ENCODE data around the gene HIVEP3. TPM values are rescaled to one million over a fixed set of nuclear protein-coding genes. Genes with fewer than 3 reads are reported as not detected.

HIVEP3 gene
- total and polyA plus RNA-seq, 2 of the 13 experiments (the other 11 are each of a cell fraction or from before 2014, with no cell fraction given) = 0.05 TPM; not detected in 1

GRCh38 chr1:41518471-41518870 lies 400.3 kb downstream of the HIVEP3 start:
- no peak for ATAC-seq
- BruUV-seq (replicated peaks) = no TSS peak

GRCh38 chr1:41517062-41517438 lies 401.7 kb downstream of the HIVEP3 start:
- intact Hi-C loops (cut with micrococcal nuclease; ENCODE audit: unreplicated experiment) = no loop called here
- ATAC-seq = no peak
- in situ Hi-C loops (cut with HindIII; ENCODE audit: extremely low pct_ligation_motif_present, low pct_unique_long_range_greater_than_20kb) = no loop called here
- Histone ChIP-seq H3K4me3 (replicated peaks in 1 of 3; ENCODE audit: insufficient read depth in 1 of 3, low read depth in 2 of 3, low read length in 3 of 3) (no peak overlapping the region), H3K36me3 (replicated peaks in 1 of 2; ENCODE audit: control insufficient read depth in 1 of 2, insufficient read depth in 2 of 2, low read length in 2 of 2) (no peaks in the 10 kb centered on the region), H2AFZ (ENCODE audit: low read length) (no peak overlapping the region), H4K20me1 (ENCODE audit: insufficient read depth, low read length) (no peaks in the 10 kb centered on the region), H3K9me3 (ENCODE audit: low read length) (no peaks in the 10 kb centered on the region), H3K9ac (ENCODE audit: insufficient read depth, low read depth, low read length) (no peak overlapping the region), H3K4me1 (ENCODE audit: insufficient read depth, low read length) (0 out of 2 replicates have a peak, but pooled peaks cover 5% of the 10 kb centered on the region), H3K4me2 (ENCODE audit: low read depth, low read length) (no peak overlapping the region), H3K79me2 (ENCODE audit: insufficient read depth, low read length) (no peaks in the 10 kb centered on the region), H3K27me3 (ENCODE audit: control insufficient read depth in 1 of 2, insufficient read depth in 2 of 2, low read length in 2 of 2) (peaks cover 3 to 22% of the 10 kb centered on the region in 2 experiments; a peak in 2 of 5 replicates), H3K27ac (ENCODE audit: extremely low read length, insufficient read depth, low read length) (no peak overlapping the region)
- ChIA-PET CTCF (ENCODE audit: low intra/inter-chr PET ratio, low total read pairs) (no interaction called here), POLR2A (no interaction called here)
- no peak for FAIRE-seq
- no peak for DNase-seq (ENCODE audit: low spot score)
- 60% methylated on average over 3 of the region's 3 CpGs for WGBS (ENCODE audit: low lambda C conversion rate)
- BruUV-seq (replicated peaks) = no TSS peak
- TF ChIP-seq ZNF549 (CRISPR knock-in tag; IDR thresholded peaks at IDR 0.05) = no peak
- no peak for TF ChIP-seq ZNF234 (CRISPR knock-in tag; conservative IDR thresholded peaks at IDR 0.05)
- TF ChIP-seq PAXIP1 (CRISPR knock-in tag; conservative IDR thresholded peaks at IDR 0.05) = no peak
- no peak for TF ChIP-seq ZNF782 (CRISPR knock-in tag; IDR thresholded peaks at IDR 0.05; ENCODE audit: borderline replicate concordance)
- TF ChIP-seq IKZF5 (CRISPR knock-in tag; IDR thresholded peaks at IDR 0.05) = no peak
- TF ChIP-seq BRF2 (CRISPR knock-in tag; IDR thresholded peaks at IDR 0.05) = no peak
- no peak for TF ChIP-seq ZBTB46 (CRISPR knock-in tag; IDR thresholded peaks at IDR 0.05; ENCODE audit: borderline replicate concordance)
- no peak for TF ChIP-seq ZNF24 (IDR thresholded peaks at IDR 0.05)
- TF ChIP-seq BHLHE40 (IDR thresholded peaks at IDR 0.05; ENCODE audit: low read length) = no peak

More at GRCh38 chr1:41518471-41518870, 400.3 kb downstream of the HIVEP3 start:
- no peak overlapping the region for H3K4me2 ChIP-seq (ENCODE audit: low read depth, low read length)
- no peaks in the 10 kb centered on the region for H4K20me1 ChIP-seq (ENCODE audit: insufficient read depth, low read length)
- no peaks in the 10 kb centered on the region for H3K36me3 ChIP-seq (replicated peaks in 1 of 2; ENCODE audit: control insufficient read depth in 1 of 2, insufficient read depth in 2 of 2, low read length in 2 of 2)
- in situ Hi-C loops (cut with HindIII; ENCODE audit: extremely low pct_ligation_motif_present, low pct_unique_long_range_greater_than_20kb) = no loop called here
- ChIA-PET POLR2A (no interaction called here), CTCF (ENCODE audit: low intra/inter-chr PET ratio, low total read pairs) (no interaction called here)
- H3K9me3 ChIP-seq (ENCODE audit: low read length) = no peaks in the 10 kb centered on the region
- H3K9ac ChIP-seq (ENCODE audit: insufficient read depth, low read depth, low read length) = no peak overlapping the region
- TF ChIP-seq ARID2 (CRISPR knock-in tag; IDR thresholded peaks at IDR 0.05; ENCODE audit: borderline replicate concordance) (no peak), ZNF33B (CRISPR knock-in tag; IDR thresholded peaks at IDR 0.05) (no peak), ZFY (CRISPR knock-in tag; IDR thresholded peaks at IDR 0.05) (no peak)
- DNase-seq (ENCODE audit: low spot score) (no peak), FAIRE-seq (no peak)
- no peaks in the 10 kb centered on the region for H3K79me2 ChIP-seq (ENCODE audit: insufficient read depth, low read length)
- no peak overlapping the region for H2AFZ ChIP-seq (ENCODE audit: low read length)
- no peak overlapping the region for H3K27ac ChIP-seq (ENCODE audit: extremely low read length, insufficient read depth, low read length)
- 10% methylated on average over 5 of the region's 5 CpGs for WGBS (ENCODE audit: low lambda C conversion rate)
- H3K4me1 ChIP-seq (ENCODE audit: insufficient read depth, low read length) = 0 out of 2 replicates have a peak, but pooled peaks cover 5% of the 10 kb centered on the region
- H3K4me3 ChIP-seq (replicated peaks in 1 of 3; ENCODE audit: insufficient read depth in 1 of 3, low read depth in 2 of 3, low read length in 3 of 3) = no peak overlapping the region
- H3K27me3 ChIP-seq (ENCODE audit: control insufficient read depth in 1 of 2, insufficient read depth in 2 of 2, low read length in 2 of 2) = peaks cover 4 to 30% of the 10 kb centered on the region in 2 experiments; a peak in 3 of 5 replicates
- intact Hi-C loops (cut with micrococcal nuclease; ENCODE audit: unreplicated experiment) = no loop called here

All from HepG2 (cell line).